HG03342 (cell line): ENCODE results near the gene CCDC150.
"Not testable (repeated sequence)": the region's sequence is repeated elsewhere in the genome, so short reads cannot be mapped to it uniquely, and the experiment has no call there.

Source experiments
- ATAC-seq: cut with Tn5 transposase; IDR thresholded peaks from one replicate; pipeline ENCODE4 v1.9.1; 2021; ENCODE audit warnings: mild to moderate bottlenecking, moderate library complexity; ENCODE audit not compliant: unreplicated experiment

CCDC150 gene

DNA sequence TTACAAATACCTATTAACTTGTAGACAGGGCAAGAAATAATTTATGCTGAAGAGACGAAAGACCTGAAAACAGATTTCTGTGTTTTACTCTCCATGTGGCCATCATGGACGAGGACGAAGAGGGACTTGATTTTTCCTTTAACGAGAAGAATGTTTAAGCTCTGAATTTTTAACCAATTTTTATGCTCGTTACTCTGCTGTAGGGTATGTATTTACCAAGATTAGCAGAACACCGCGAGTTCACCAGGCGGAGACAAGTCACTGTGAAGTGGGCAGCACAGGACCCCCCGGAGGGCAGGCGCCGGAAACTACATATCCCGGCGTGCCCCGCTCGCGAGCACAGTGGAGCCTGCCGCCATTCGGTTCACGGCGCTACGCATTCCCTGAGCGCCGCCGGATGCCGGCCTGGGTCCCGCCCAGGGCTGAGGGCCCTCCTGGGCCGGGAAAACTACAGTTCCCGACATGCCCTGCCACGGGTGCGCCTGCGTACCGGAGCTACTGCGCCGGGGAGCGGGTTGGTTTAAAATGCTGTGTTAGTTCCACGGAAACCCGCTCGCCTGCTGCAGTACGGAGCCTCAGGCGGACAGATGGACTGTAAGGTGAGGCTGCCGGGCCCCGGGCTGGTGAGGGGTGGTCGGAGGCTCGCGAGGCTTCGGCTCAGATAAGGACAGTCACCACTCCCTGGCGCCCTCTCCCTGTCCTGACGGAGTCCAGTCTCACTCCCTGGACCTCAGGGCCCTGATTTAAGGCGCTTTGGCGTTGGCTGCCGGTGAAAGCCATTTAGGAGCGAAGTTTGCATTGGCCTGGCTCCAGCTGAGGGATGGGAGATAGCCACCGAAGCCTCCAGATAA, at the start of gene CCDC150:
CCDC150 (plus strand) TSS at position 536 of the 851 bp plus-strand sequence; CDS start at position 588, 52 bp downstream.
- peak; percentile 100 for ATAC-seq

GRCh38 chr2:196590286-196590685, 49.2 kb upstream of the CCDC150 start:
- no peak for ATAC-seq

DNA sequence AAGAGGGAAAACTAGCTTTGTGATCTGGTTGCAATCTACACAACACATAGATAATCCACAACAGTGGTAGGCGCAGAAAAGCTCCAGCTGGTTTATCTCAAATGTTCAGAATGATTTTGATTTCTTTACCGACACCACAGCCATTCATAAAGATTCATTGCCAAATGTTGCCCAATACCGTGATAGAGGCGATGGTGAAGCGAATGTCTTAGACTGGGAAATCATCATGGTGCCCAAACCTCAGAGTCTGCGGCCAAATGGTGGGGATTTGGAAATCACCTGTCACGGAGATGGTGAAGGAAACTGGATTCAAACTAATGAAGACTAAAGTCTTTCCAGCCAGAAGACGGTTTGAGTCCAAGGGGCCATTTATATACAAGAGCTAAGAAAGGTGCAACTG, 48.5 kb upstream of the CCDC150 start:
- ATAC-seq: no peak

DNA sequence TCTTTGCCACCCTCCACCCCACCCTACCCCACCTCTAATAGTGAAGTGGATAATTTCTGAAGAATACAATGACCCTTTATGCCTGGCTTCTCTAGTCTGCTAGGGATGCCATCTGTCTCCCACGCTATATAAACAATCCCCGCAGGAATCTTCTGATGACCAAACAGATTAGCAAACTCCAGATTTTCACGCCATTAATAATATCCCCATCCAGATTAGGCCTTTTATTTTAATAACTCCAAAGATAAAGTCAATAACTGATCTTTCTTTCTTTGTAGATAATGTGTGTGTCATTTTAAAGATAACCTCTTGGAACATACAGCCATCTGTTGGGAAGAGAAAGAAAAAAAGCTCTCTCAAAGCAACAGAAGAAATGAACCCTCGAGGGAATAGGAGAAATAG, 47.9 kb upstream of the CCDC150 start:
- ATAC-seq: no peak

DNA sequence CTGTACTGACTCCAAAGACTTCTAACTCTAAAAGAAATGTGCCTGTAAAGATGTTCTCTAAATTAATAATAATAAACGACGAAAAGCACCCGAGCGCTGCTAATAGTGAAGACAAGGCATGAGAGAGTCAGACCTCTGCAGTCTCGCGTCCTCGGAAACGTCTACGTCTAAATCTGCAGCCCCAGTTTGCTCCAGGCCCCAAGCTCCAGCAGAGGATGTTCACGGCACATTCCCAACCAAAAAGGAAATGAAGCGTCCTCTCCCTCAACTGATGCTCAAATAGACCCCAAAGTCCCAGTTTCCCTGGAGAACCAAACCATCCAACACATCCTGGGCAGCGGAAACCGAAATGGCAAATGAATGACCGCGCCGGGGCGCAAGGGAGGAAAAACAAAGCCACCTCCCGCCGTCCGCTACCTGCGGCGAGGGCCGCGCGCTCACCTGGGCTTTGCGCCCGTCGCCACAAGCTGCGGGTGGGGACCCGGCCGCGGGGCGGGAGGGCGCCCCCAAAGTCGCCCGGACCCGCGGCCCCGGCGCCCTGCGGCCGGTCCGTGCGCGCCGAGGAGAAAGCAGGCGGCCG, 47.1 kb upstream of the CCDC150 start:
- peak; percentile 27 for ATAC-seq

DNA sequence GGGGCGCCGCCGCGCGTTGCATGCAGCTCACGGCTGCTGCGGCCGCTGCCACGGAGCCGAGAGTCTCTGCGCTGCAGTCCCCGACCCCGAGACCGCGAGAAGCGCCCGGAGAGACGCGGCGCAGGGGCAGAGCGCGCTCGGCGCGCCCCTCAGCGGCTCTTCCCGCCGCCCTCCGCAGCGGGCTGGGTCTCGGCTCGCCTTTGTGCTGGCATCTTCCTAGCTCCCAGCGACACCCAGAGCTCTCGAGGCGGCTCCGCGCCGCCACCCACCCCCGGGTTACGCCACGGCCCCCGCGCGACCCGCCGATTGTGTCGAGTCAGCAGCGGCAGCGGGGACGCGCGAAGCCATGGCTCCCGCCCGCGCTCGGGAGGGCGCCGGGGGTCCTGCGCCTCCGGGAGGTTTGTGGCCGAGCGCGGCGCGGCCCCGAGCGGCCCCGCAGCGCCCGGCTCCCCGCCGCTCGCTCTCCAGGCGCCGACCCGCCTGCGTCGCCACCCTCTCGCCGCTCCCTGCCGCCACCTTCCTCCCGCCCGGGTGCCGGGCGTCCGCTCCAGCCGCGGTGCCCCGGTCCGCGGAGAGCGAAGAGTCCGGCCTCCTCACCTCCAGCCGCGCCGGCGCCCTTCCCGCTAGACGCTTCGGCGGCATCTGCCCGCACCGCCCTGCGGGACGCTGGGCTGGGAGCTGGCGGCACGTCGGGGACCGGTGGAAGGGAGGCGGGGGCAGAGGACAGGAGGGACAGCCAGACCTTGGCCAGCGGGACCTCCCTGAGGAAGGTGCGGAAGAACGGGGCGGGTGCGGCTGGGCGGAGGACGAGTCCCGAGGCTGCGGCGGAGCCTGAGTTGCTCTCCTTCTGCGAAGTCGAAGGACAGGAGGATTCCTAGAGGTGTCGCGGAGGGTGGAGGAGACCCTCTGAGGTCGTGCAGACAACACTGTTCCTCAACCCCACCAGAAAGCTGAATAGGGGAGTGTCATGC, 46.3 kb upstream of the CCDC150 start, which contains the start of gene HECW2:
HECW2 (minus strand) TSS at position 644 of the 971 bp plus-strand sequence.
- peak; percentile 60 for ATAC-seq

- no peak for ATAC-seq
Observed at GRCh38 chr2:196594158-196594557, 45.4 kb upstream of the CCDC150 start.

DNA sequence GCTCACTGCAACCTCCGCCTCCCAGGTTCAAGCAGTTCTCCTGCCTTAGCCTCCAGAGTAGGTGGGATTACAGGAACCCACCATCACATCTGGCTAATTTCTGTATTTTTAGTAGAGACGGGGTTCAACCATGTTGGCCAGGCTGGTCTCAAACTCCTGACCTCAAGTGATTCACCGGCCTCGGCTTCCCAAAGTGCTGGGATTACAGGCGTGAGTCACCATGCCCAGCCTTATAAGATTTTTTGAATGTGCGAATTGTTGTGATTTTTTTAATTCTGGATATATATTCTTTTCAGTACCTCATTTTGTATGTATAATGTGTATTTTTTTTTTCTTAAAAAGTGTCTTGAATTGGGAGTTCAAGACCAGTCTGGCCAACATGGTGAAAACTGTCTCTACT, 42.0 kb upstream of the CCDC150 start:
- ATAC-seq: no peak

- ATAC-seq: no peak
Observed at GRCh38 chr2:196598412-196598811, 41.1 kb upstream of the CCDC150 start.

DNA sequence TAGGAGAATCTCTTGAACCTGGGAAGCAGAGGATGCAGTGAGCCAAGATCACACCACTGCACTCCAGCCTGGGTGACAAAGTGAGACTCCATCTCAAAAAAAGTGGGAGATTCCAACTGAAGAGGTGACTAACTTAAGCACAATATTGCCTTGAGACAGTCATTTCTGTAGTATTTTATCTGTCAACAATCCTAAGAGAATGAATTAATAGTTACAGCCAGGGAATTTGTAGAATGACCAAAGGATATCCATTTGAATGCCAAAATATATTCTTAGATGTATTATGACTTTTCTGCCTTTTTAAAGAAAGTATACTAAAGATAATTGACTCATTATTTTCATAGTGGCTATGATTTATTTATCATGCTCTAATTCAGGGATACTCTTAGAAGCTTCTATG, 40.7 kb upstream of the CCDC150 start:
- ATAC-seq: no peak

DNA sequence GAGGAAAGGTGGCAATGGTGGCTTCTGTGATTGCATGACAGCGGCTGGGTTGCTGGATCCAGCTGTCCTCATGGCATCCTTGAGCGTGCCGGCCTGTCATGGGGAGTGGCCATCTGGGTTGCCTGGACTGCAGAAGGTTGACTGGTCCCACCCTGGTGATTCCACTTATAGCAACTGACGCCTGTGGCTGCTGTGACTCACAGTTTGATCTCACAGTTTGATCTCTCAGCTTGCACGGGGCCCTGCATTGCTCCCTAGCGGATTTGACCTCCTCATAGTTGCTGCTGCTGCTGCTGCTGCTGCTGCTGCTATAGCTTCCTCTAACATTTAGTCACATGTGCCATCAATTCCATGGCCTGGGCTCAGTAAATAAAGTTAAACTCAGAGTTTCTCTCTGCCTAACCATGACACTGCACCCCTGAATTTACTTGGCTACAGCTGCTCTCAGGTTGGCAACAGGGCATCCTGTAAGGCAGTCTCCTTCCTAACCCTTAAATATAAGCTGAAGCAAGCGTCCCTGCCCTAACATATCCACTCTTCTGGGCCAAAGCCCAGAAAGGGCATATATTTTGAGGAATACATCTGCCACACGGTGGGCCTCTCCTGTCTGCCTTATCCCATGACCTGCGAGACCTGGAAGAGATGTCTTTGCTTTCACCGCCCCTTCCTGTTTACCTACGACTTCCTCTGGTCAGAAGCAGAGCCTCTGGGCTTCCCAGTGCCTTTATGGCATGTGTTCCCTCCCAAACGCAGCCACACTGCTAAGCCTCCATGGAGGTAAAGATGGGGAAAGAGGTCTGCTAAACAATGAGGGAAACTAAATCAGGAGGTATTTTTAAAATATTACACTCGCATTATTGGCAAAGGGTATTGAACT, 37.8 kb upstream of the CCDC150 start:
- no peak for ATAC-seq

GRCh38 chr2:196604196-196604595, 35.3 kb upstream of the CCDC150 start:
- ATAC-seq: no peak

DNA sequence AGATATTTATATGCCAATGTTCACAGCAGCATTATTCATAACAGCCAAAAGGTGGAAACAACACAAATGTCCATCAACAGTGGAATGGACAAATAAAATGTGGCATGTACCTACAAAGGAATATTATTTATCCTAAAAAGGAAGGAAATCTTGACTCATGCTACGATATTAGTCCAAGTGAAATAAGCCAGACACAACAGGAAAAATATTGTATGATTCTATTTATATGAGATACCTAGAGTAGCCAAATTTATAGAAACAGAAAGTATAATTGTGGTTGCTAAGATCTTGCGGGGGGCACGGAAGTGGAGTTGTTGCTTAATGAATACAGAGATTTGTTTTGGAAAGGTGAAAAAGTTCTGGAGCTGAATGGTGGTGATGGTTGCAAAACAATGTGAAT, 33.0 kb upstream of the CCDC150 start:
- no peak for ATAC-seq

GRCh38 chr2:196607073-196607472, 32.4 kb upstream of the CCDC150 start:
- no peak for ATAC-seq

DNA sequence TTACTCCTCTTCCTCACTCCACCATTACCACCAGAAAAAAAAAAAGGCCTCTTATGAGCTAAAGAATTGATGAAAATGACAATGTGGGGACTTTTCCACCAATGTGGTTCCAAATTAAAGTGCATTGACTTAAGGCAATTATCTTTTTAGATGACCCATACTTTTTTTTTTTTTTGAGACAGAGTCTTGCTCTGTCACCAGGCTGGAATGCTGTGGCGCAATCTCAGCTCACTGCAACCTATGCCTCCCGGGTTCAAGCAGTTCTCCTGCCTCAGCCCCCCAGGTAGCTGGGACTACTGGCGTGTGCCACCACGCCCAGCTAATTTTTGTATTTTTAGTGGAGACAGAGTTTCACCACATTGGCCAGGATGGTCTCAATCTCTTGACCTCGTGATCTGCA, 31.6 kb upstream of the CCDC150 start:
- not testable (repeated sequence) for ATAC-seq

- ATAC-seq: no peak
Observed at GRCh38 chr2:196609806-196610205, 29.7 kb upstream of the CCDC150 start.

DNA sequence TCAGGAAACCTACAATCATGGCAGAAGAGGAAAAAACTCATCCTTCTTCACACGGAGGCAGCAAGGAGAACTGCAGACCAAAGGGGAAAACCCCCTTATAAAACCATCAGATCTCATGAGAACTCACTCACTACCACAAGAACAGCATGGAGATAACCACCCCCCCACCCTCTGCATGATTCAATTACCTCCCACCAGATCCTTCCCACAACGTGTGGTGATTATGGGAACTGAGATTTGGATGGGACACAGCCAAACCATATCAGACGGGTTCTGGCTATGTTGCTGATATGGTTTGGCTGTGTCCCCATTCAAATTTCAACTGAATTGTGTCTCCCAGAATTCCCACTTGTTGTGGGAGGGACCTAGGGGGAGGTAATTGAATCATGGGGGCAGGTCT, 28.7 kb upstream of the CCDC150 start:
- no peak for ATAC-seq

- ATAC-seq: no peak
Observed at GRCh38 chr2:196613302-196613701, 26.2 kb upstream of the CCDC150 start.

DNA sequence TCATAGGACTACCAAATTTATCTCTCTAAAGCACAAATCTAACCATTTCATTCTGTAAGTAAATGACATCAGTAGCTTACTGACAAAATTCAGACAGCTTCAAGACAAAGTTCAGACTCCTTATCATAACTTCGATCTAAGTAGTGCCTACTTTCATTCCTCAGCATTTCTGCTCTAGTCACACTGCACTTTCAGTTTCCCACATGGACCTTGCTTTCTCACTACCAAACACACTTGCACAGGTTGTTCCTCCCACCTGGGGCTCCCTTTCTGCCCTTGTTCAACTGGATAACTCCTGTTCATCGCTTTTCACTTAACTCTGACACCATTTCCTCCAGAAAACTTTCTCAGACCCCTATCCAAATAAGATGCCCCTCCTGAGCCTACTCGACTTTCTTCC, 22.1 kb upstream of the CCDC150 start:
- ATAC-seq: no peak

DNA sequence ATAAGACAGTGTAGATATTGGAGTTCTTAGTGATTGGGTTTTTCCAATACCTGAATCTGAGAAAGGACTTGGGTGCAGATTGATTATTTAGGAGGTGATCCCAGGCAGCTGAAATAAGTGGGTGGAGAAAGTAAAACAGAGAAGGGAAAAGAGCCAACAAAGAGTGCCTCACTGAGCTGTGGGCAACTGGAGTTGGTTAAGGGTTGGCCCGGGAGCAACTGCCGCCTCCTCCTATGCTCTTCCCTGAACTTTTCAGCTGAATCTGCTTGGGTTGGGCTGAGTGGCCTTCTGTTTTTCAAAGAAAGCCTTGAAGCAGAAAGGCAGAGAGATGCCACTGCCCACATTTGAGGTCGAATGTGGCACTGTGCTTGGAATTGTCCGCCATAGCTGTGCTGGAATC, 20.9 kb upstream of the CCDC150 start:
- ATAC-seq: no peak
